ENCODE results near the gene LMAN1L. TPM values are rescaled to one million over a fixed set of nuclear protein-coding genes. Genes with fewer than 3 reads are reported as not detected.
A peak's percentile ranks its signal among the peaks of the same experiment; 100 is the strongest.

LMAN1L gene
- total RNA-seq, 1 experiment from 2014 or later, result not detected

DNA sequence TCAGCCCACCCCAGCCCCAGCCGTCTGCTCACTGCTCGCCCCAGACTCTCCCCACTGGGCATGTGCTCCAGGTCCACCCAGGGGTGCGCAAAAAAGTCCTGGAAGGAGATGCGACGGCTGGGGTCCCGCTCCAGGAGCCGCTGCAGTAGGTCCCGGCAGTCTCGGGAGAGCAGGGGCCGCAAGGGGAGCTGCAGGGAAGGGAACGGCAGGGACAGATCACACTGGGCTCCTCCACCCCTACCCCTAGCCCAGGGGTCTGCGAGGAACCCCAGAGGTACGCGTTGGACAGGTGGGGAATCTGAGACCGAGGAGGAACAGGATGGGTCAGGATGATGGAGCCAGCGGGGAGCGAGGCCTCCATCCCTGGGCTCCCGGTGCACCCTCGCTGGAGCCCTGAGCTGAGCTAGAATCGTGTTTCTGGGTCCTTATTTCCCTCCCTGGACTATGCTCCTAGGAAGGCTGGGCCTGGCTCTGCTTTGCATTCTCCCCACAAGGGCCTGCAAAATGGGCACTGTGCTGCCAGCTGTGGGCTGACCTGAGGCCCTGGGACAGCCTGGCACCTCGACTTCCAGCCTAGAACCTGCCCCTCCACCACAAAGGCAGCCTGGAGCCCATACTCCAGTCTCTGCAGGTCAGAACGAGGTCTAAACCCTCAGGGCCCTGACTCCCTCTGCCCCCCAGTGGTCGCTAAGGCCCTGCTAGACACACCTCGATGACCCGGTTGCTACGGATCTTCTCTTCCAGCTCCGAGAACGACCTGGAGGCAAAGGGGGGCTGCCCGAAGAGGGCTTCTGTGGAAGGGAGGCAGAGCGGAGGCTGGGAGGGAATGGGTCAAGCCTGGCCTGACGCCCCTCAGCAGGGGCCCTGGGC, 27.1 kb downstream of the LMAN1L start:
- H2BK15ac ChIP-seq (ENCODE audit: low read depth, low read length), result no peak overlapping the region
- H4K5ac ChIP-seq (ENCODE audit: insufficient read length, low read depth, low read length), result no peak overlapping the region
- H2BK12ac ChIP-seq (ENCODE audit: insufficient read length, low read depth, low read length), result no peak overlapping the region
- DNase-seq, result peak; percentile 66
- Mint-ChIP-seq H3K36me3 (ENCODE audit: insufficient read depth in 1 of 3, low read depth in 3 of 3) (peaks cover 6 to 40% (median 33%) of the 10 kb centered on the region in 3 experiments), H3K9me3 (no peaks in the 10 kb centered on the region), H3K27me3 (ENCODE audit: low read depth) (no peaks in the 10 kb centered on the region), H3K27ac (peak overlapping the region in 2 of 3 experiments; percentile 25 to 88; a peak in 3 of 7 replicates), H3K4me3 (no peak overlapping the region), H3K4me1 (peaks cover 25 to 43% of the 10 kb centered on the region in 2 experiments)
- no peak overlapping the region for H3K27ac ChIP-seq (ENCODE audit: insufficient read length, low read depth, low read length)
- H4K91ac ChIP-seq (ENCODE audit: insufficient read length, low read depth, low read length), result no peak overlapping the region
- H3K9me3 ChIP-seq (ENCODE audit: control insufficient read depth, low read depth, low read length), result no peaks in the 10 kb centered on the region
- no peak overlapping the region for H3K4me2 ChIP-seq (ENCODE audit: insufficient read depth, insufficient read length, low read length)
- H3K79me1 ChIP-seq (ENCODE audit: insufficient read depth, low read depth, low read length, poor library complexity, severe bottlenecking), result no peaks in the 10 kb centered on the region
- no peak overlapping the region for H2AFZ ChIP-seq (ENCODE audit: low read length)
- H2AK5ac ChIP-seq (ENCODE audit: insufficient read length, low read length), result no peak overlapping the region
- H2BK20ac ChIP-seq (ENCODE audit: low read depth, low read length, poor library complexity, severe bottlenecking), result no peak overlapping the region
- no peak overlapping the region for H3K4ac ChIP-seq (ENCODE audit: low read depth, low read length)
- no peak overlapping the region for H3K9ac ChIP-seq (ENCODE audit: extremely low read depth, insufficient read length, low read length)
- no peaks in the 10 kb centered on the region for H3K79me2 ChIP-seq (ENCODE audit: insufficient read depth, low read length)
- H3K23ac ChIP-seq (ENCODE audit: insufficient read length, low read depth, low read length), result no peak overlapping the region
- H3K56ac ChIP-seq (ENCODE audit: insufficient read length, low read depth, low read length), result no peak overlapping the region
- H3K18ac ChIP-seq (ENCODE audit: insufficient read length, low read depth, low read length), result no peak overlapping the region
- WGBS (ENCODE audit: extremely low coverage, insufficient read length, low lambda C conversion rate), result no CpG with 5 or more reads among the region's 31 CpGs
- H4K20me1 ChIP-seq (ENCODE audit: control insufficient read depth, insufficient read depth, insufficient read length), result peaks cover 3% of the 10 kb centered on the region
- no peak overlapping the region for H3K14ac ChIP-seq (ENCODE audit: insufficient read depth, low read length)
- H3K4me1 ChIP-seq (ENCODE audit: insufficient read depth, low read length), result no peaks in the 10 kb centered on the region; the same call in 1 of the 2 replicates
- no peak overlapping the region for H2BK5ac ChIP-seq (ENCODE audit: insufficient read length, low read length)
- TF ChIP-seq CTCF (conservative IDR thresholded peaks at IDR 0.05), result peak; percentile 48; the same call in 2 of the 3 replicates
- H4K8ac ChIP-seq (replicated peaks; ENCODE audit: insufficient read length, low read depth, low read length), result no peak overlapping the region
- H3T11ph ChIP-seq (ENCODE audit: low read length), result no peak overlapping the region
- H3K23me2 ChIP-seq (ENCODE audit: insufficient read length, low read depth, low read length, poor library complexity, severe bottlenecking), result peaks cover 6% of the 10 kb centered on the region
- no peak overlapping the region for H2BK120ac ChIP-seq (ENCODE audit: low read depth, low read length, poor library complexity, severe bottlenecking)
- no peaks in the 10 kb centered on the region for H3K27me3 ChIP-seq (ENCODE audit: insufficient read depth, low read length)

Measured in H9 (cell line).